ENCODE results near the gene ZDHHC8.

DNA sequence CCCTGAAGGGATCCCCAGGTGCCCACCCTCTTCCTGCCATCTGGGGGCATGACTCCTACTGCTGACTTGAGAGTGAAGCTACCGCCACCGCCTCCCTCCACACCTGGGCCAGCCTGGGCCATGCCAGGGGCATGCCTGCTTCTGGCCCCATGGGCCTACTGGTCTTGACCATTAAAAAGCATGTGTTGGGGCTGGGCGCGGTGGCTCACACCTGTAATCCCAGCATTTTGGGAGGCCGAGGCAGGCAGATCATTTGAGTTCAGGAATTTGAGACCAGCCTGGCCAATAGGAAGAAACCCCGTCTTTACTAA, 56.9 kb downstream of the ZDHHC8 start:
- no peak for TF ChIP-seq KDM5A (IDR thresholded peaks at IDR 0.05)
- TF ChIP-seq CHD2 (IDR thresholded peaks at IDR 0.05; ENCODE audit: low read length, partially characterized antibody), result no peak
- TF ChIP-seq NFE2L2 (conservative IDR thresholded peaks at IDR 0.05; ENCODE audit: low read length), result no peak
- no peak for TF ChIP-seq RAD21 (conservative IDR thresholded peaks at IDR 0.05 in 1 of 2, IDR thresholded peaks at IDR 0.05 in 1 of 2)
- no peak for TF ChIP-seq NR3C1 (IDR thresholded peaks at IDR 0.05)
- TF ChIP-seq, protein P1, sequence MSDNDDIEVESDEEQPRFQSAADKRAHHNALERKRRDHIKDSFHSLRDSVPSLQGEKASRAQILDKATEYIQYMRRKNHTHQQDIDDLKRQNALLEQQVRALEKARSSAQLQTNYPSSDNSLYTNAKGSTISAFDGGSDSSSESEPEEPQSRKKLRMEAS (IDR thresholded peaks at IDR 0.05), result no peak
- no peak for TF ChIP-seq USF2 (IDR thresholded peaks at IDR 0.05)
- TF ChIP-seq, protein P2, sequence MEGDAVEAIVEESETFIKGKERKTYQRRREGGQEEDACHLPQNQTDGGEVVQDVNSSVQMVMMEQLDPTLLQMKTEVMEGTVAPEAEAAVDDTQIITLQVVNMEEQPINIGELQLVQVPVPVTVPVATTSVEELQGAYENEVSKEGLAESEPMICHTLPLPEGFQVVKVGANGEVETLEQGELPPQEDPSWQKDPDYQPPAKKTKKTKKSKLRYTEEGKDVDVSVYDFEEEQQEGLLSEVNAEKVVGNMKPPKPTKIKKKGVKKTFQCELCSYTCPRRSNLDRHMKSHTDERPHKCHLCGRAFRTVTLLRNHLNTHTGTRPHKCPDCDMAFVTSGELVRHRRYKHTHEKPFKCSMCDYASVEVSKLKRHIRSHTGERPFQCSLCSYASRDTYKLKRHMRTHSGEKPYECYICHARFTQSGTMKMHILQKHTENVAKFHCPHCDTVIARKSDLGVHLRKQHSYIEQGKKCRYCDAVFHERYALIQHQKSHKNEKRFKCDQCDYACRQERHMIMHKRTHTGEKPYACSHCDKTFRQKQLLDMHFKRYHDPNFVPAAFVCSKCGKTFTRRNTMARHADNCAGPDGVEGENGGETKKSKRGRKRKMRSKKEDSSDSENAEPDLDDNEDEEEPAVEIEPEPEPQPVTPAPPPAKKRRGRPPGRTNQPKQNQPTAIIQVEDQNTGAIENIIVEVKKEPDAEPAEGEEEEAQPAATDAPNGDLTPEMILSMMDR (IDR thresholded peaks at IDR 0.05), result no peak

Data from A549 (cell line).